B cell (primary cell): Measurements from ENCODE around the gene RAB31. TPM values are rescaled to one million over a fixed set of nuclear protein-coding genes. Genes with fewer than 3 reads are reported as not detected.

Experiments
- ATAC-seq: fragments of 200-7000 bp; cut with Tn5 transposase; one replicate; pipeline ENCODE4 v1.10.0; 2021; ENCODE audit warnings: low read depth, mild to moderate bottlenecking, moderate number of reproducible peaks, moderate library complexity
- CTCF ChIA-PET: fragments of 350-600 bp; sonication (Branson Sonifier 250); formaldehyde crosslinking; loops from one replicate; lab custom pipeline; 2021; ENCODE audit warnings: antibody characterized with exemption, inconsistent platforms; lab: Charles Lee
- POLR2A ChIA-PET: fragments of 350-600 bp; sonication (Branson Sonifier 250); formaldehyde crosslinking; loops from one replicate; lab custom pipeline; 2021; ENCODE audit warnings: antibody characterized with exemption; lab: Charles Lee
- DNase-seq: peaks from one replicate; pipeline ENCODE4 v3.0.0; 2013
- H2AFZ ChIP-seq: 2 replicates; pipeline ENCODE4 v1.6.1; 2012; ENCODE audit warnings: mild to moderate bottlenecking, low read depth, low read length; ENCODE audit not compliant: insufficient read depth, poor library complexity, severe bottlenecking
- H3K27ac ChIP-seq, 2 donors: 1 replicate in 1 of 2; 2 replicates in 1 of 2; pipeline ENCODE4 v1.5.1; 2012 to 2013; ENCODE audit warnings: low read length in 2 of 2, mild to moderate bottlenecking in 2 of 2, moderate library complexity in 1 of 2
- H3K27me3 ChIP-seq, 4 experiments: fragments of 200-600 bp in 1 of 4; sonication (generic) in 1 of 4; replicated peaks in 1 of 4; 1 replicate in 2 of 4; 2 replicates in 2 of 4; pipeline versions ENCODE4 v1.6.1 to v1.7.0; 2013 to 2016; ENCODE audit warnings: low read length in 3 of 4, mild to moderate bottlenecking in 2 of 4, mixed read lengths in 1 of 4, moderate library complexity in 1 of 4; ENCODE audit not compliant: insufficient read depth in 4 of 4, control insufficient read depth in 3 of 4; ENCODE audit errors: control extremely low read depth in 1 of 4
- H3K36me3 ChIP-seq, 2 experiments: replicated peaks in 1 of 2; 1 replicate in 1 of 2; 2 replicates in 1 of 2; pipeline versions ENCODE4 v1.6.1 to v1.7.1; 2013; ENCODE audit warnings: low read length in 1 of 2; ENCODE audit not compliant: insufficient read depth in 2 of 2, control insufficient read depth in 1 of 2; ENCODE audit errors: control extremely low read depth in 1 of 2, extremely low read depth in 1 of 2
- H3K4me1 ChIP-seq, 2 donors: fragments of 200-600 bp in 1 of 2; sonication (generic) in 1 of 2; 1 replicate in 1 of 2; 2 replicates in 1 of 2; pipeline versions ENCODE4 v1.5.1 to v1.6.1; 2013 to 2017; ENCODE audit warnings: low read length in 2 of 2; ENCODE audit not compliant: control insufficient read depth in 2 of 2, insufficient read depth in 2 of 2
- H3K4me2 ChIP-seq: replicated peaks from 2 replicates; pipeline ENCODE3; 2012; ENCODE audit warnings: mild to moderate bottlenecking, low read depth, low read length; ENCODE audit not compliant: poor library complexity, severe bottlenecking
- H3K4me3 ChIP-seq, 5 experiments: fragments of 200-600 bp in 1 of 5; sonication (generic) in 1 of 5; 1 replicate in 3 of 5; 2 replicates in 2 of 5; pipeline versions ENCODE4 v1.5.1 to v1.7.0; 2011 to 2016; ENCODE audit warnings: low read length in 4 of 5, mild to moderate bottlenecking in 4 of 5, low read depth in 2 of 5, control low read depth in 1 of 5, moderate library complexity in 1 of 5; ENCODE audit not compliant: insufficient read depth in 1 of 5; ENCODE audit errors: control extremely low read depth in 1 of 5, extremely low read depth in 1 of 5
- H3K79me2 ChIP-seq: fragments of 200-600 bp; sonication (generic); one replicate; pipeline ENCODE4 v1.6.0; 2016; ENCODE audit warnings: low read length; ENCODE audit not compliant: control insufficient read depth, insufficient read depth
- H3K9ac ChIP-seq: fragments of 200-600 bp; sonication (generic); 2 replicates; pipeline ENCODE4 v1.6.1; 2017; ENCODE audit warnings: mild to moderate bottlenecking, low read length, moderate library complexity
- H3K9me3 ChIP-seq, 3 donors: one replicate each; pipeline versions ENCODE4 v1.6.1 to v1.7.1; 2013; ENCODE audit warnings: low read length in 2 of 3; ENCODE audit not compliant: control insufficient read depth in 2 of 3, insufficient read depth in 1 of 3; ENCODE audit errors: control extremely low read depth in 1 of 3
- H4K20me1 ChIP-seq: 2 replicates; pipeline ENCODE4 v1.6.0; 2012; ENCODE audit warnings: mild to moderate bottlenecking, low read length; ENCODE audit not compliant: insufficient read depth, control insufficient read depth, poor library complexity, severe bottlenecking
- H3K27ac Mint-ChIP-seq: one replicate; pipeline ENCODE4 v1.8.0; 2021; ENCODE audit warnings: mixed read lengths
- H3K27me3 Mint-ChIP-seq: one replicate; pipeline ENCODE4 v1.8.0; 2021; ENCODE audit warnings: mixed read lengths
- H3K4me1 Mint-ChIP-seq: one replicate; pipeline ENCODE4 v1.8.0; 2021; ENCODE audit warnings: mixed read lengths
- H3K4me3 Mint-ChIP-seq: one replicate; pipeline ENCODE4 v1.8.0; 2021; ENCODE audit warnings: mixed read lengths
- H3K9me3 Mint-ChIP-seq: one replicate; pipeline ENCODE4 v1.8.0; 2022; ENCODE audit warnings: mixed read lengths; ENCODE audit not compliant: insufficient read depth
- CTCF ChIP-seq: fragments of 200-600 bp; IDR thresholded peaks from one replicate; pipeline ENCODE4 v1.8.0; 2022; ENCODE audit warnings: antibody characterized with exemption, mild to moderate bottlenecking
- EZH2 ChIP-seq: IDR thresholded peaks from 2 replicates; pipeline ENCODE4 v1.6.1; 2012; ENCODE audit warnings: borderline replicate concordance, low read depth, mild to moderate bottlenecking, moderate library complexity, low read length; ENCODE audit not compliant: insufficient read depth, poor library complexity, severe bottlenecking
- WGBS: methylation state at CpG from one replicate; pipeline ENCODE4 v1.1.5; 2013; ENCODE audit warnings: missing lambda C conversion rate; ENCODE audit not compliant: insufficient coverage; 5-methylcytosine and 5-hydroxymethylcytosine counted together
- intact Hi-C: fragments of 100-400 bp; cut with micrococcal nuclease; formaldehyde crosslinking; loops from one replicate; pipeline ENCODE4 v1.10.0; 2022
- polyA plus RNA-seq: library from polyadenylated mRNA; depleted of rRNA; stranded (reverse); fragments of >200 nt; gene quantifications from 2 replicates; pipeline ENCODE4 v1.2.3, GENCODE V29; 2012
- total RNA-seq, 2 donors: library from RNA; stranded (reverse); fragments of 120-200 nt in 1 of 2; gene quantifications; 1 replicate in 1 of 2; 2 replicates in 1 of 2; pipeline versions ENCODE4 v1.2.3 to v1.2.4, GENCODE V29; 2013 to 2022

The RAB31 gene
- total and polyA plus RNA-seq, 2 donors (not counting 1 experiment from before 2014, with no cell fraction given) = 15.5 to 44.6 TPM

DNA sequence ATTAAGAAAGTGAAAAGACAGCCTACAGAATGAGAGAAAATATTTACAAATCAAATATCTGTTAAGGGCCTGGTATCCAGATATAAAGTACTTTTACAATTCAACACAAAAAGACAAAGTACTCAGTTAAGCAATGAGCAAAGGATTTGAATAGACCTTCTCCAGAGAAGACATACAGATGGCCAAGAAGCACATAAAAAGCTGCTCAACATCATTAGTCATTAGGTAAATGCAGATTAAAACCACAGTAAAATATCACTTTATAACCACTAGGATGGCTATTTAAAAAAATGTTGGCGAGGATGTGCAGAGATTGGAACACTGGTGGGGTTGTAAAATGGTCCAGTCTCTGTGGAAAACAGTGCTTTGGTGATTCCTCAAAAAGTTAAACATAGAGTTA, 38.9 kb downstream of the RAB31 start:
- ChIA-PET POLR2A (no interaction called here), CTCF (interaction anchor here (0.8 kb wide), 1 partner anchor 120 kb away, joined by 3 read pairs; no protein-coding TSS in a partner anchor)
- WGBS = no CpG with 5 or more reads among the region's 1 CpG

DNA sequence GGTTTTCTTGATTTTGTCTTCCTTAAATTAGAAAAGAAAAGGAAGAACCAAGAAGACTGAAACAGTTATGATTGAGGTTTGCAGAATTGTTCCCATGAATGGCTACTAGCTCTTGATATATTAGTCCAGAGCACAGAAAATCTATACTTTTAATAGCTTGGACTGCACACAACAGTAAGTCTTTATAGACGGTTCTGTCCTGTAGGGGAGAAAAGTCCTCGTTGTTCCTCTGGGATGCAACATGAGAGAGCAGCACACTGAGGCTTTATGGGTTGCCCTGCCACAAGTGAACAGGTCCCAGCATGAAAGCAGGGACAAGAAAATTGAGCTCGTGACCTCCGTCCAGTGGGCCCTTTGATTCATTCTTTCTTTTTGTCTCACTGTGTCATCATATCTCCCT, 41.5 kb downstream of the RAB31 start:
- H3K9ac ChIP-seq = no peak overlapping the region
- intact Hi-C loops = no loop called here
- no peaks in the 10 kb centered on the region for H3K9me3 ChIP-seq
- Mint-ChIP-seq H3K4me3 (no peak overlapping the region), H3K9me3 (no peaks in the 10 kb centered on the region), H3K4me1 (peaks cover 16% of the 10 kb centered on the region), H3K27me3 (no peaks in the 10 kb centered on the region), H3K27ac (no peak overlapping the region)
- H3K4me1 ChIP-seq = peaks cover 0 to 5% of the 10 kb centered on the region in 2 donors
- H3K36me3 ChIP-seq = no peaks in the 10 kb centered on the region
- CTCF ChIA-PET = no interaction called here
- H2AFZ ChIP-seq = no peak overlapping the region
- no peak overlapping the region for H3K4me2 ChIP-seq
- DNase-seq = no peak
- ATAC-seq = no peak
- H3K27ac ChIP-seq = no peak overlapping the region
- TF ChIP-seq EZH2 (no peak), CTCF (no peak)
- POLR2A ChIA-PET = no interaction called here
- 93% methylated on average over 3 of the region's 4 CpGs for WGBS
- H3K4me3 ChIP-seq = no peak overlapping the region
- peaks cover under 1% of the 10 kb centered on the region for H3K79me2 ChIP-seq
- no peaks in the 10 kb centered on the region for H4K20me1 ChIP-seq
- H3K27me3 ChIP-seq = no peaks in the 10 kb centered on the region

More for the DNA sequence above, 38.9 kb downstream of the RAB31 start:
- peaks cover 5% of the 10 kb centered on the region for H4K20me1 ChIP-seq
- H3K9me3 ChIP-seq = peaks cover 0 to 3% (median 0%) of the 10 kb centered on the region in 3 donors
- peaks cover 0 to 6% of the 10 kb centered on the region in 2 donors for H3K4me1 ChIP-seq
- H3K36me3 ChIP-seq = no peaks in the 10 kb centered on the region
- Mint-ChIP-seq H3K4me3 (no peak overlapping the region), H3K4me1 (peaks cover 9% of the 10 kb centered on the region), H3K27me3 (no peaks in the 10 kb centered on the region), H3K27ac (no peak overlapping the region), H3K9me3 (no peaks in the 10 kb centered on the region)
- TF ChIP-seq EZH2 = no peak
- no peak for TF ChIP-seq CTCF
- ATAC-seq (no peak), DNase-seq (no peak)
- no peak overlapping the region for H3K4me2 ChIP-seq
- no peak overlapping the region for H2AFZ ChIP-seq
- H3K4me3 ChIP-seq = no peak overlapping the region
- no peak overlapping the region for H3K9ac ChIP-seq
- intact Hi-C loops = no loop called here
- peaks cover 0 to 3% (median 0%) of the 10 kb centered on the region in 4 experiments for H3K27me3 ChIP-seq
- H3K79me2 ChIP-seq = no peaks in the 10 kb centered on the region
- no peak overlapping the region for H3K27ac ChIP-seq
